ENCODE measurements around the gene ADCY1.
A peak's percentile ranks its signal among the peaks of the same experiment; 100 is the strongest.
"Not testable (repeated sequence)": the region's sequence is repeated elsewhere in the genome, so short reads cannot be mapped to it uniquely, and the experiment has no call there.

The ADCY1 gene

DNA sequence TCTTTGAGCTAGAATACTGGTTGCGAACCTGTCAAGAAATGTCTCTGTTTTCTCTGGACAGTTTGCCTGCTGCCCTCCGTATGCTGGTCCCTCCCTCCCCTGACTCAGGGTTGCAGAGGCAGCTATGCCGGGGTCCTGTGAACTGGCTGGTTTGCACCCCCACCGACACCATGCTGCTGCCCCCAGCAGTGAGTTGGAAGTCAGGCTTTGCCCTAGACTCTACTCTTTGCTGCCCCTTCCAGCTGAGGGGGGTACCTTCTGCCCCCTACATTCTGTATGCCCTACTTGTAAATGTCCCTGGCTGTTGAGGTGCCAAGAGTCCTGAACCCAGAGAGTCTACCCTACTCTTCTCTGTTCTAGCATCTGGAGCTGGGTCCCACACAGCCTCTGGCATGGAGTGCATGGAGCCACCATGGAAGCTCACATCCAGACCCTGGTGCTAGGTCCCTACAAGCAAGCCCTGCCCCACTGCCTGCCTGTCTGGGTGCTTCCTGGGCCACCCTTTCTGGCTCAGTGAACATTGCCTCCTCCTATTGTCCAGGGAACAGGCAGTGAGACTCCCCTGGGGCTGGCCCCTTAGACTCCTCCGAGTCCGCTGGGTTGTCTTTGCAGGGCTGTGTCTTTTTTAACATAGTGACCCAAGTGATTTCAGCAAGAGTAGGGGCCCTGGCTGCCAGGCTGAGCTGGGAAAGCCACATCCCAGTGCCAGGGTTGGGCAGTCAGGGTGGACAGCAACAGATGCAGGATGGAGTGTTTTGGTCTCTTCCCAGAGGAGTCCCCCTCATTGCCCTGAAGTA, 138.9 kb downstream of the ADCY1 start:
- no peak for DNase-seq (ENCODE audit: low spot score)

DNA sequence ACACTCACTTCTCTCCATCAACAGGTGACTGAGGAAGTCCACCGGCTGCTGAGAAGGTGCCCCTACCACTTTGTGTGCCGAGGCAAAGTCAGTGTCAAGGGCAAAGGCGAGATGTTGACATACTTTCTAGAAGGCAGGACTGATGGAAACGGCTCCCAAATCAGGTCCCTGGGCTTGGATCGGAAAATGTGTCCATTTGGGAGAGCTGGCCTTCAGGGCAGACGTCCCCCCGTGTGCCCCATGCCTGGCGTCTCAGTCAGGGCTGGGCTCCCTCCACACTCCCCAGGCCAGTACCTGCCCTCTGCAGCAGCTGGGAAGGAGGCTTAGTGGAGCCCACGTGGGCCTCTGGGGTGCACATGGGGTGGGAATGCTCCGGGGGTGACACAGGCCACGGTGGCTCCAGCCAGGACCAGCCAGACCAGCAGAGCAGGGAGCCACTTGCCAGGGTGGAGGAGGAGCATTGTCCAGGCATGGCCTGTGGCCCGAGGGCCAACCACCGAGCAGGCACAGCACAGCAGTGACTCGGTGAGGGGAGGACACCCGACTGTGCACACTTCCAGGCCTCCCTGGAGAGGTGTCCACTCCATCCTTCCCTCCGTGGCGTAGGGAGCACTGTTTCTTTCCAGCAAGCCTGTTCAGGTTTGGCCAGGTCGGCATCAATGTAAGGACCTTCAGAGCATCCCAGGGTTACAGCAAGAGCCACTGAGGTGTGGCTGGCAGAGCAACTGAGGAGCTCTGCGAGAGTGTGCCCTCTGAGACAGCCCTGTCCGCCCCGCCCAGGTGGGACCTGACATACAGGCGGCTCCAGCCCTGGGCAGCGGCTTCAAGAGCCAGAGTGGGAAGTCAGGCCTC, 139.7 kb downstream of the ADCY1 start:
- DNase-seq (ENCODE audit: low spot score): no peak

DNA sequence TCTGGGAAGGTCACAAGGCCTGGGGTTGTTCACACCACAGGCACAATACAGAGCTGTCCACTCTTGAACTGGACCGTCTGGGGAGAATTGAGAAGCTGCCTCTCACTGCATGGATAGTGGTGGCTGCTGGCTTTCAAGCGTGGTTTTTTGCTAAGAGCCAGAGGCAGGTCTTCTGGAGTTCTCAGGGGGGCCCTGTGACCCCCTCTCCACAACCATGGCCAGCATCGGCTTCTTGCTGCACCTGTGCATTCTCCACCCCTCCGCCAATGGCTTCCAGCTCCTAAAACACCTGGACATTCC, 140.3 kb downstream of the ADCY1 start:
- no peak for DNase-seq (ENCODE audit: low spot score)

DNA sequence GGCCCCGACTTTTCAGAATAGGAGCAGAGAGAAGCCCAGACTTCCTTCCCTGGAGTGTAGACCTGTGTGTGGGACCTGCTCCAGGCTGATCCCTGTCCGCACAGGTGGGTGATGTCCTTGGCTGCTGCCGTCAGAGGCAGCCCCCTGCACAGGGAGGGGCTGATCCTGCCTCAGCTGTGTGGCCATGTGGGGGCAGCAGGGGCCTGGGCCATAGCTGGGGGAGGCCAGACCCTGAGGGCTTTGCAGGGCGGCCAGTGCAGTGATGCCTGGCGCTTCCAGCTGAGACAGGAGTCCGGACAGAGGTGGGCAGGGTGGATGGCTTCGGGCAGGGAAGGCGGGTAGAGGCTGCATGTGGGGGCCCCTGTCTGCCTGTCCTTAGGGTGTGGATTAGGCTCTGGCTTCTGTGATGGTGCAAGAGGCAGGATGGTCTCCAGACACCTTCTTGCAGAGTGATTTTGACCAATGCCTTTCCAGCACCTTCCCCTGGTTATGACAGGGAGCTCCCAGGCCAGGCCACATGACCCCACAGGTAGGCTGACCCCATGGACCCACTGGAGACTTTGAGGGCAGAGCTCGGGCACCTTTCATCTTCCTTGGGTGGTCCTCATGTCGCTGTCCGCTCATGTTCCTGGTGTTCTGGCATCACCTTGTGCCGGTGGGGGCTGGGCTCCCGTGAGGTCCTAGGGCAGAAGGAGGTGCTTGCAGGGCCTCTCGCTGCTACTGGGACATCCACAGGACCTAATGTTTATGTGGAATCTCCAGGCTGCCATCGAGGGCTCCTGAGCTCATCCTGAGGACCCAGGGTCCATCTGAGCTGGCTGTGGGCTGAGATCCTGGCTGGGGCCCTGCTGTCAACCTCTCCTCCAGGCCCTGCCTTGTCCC, 141.5 kb downstream of the ADCY1 start:
- no peak for DNase-seq (ENCODE audit: low spot score)

DNA sequence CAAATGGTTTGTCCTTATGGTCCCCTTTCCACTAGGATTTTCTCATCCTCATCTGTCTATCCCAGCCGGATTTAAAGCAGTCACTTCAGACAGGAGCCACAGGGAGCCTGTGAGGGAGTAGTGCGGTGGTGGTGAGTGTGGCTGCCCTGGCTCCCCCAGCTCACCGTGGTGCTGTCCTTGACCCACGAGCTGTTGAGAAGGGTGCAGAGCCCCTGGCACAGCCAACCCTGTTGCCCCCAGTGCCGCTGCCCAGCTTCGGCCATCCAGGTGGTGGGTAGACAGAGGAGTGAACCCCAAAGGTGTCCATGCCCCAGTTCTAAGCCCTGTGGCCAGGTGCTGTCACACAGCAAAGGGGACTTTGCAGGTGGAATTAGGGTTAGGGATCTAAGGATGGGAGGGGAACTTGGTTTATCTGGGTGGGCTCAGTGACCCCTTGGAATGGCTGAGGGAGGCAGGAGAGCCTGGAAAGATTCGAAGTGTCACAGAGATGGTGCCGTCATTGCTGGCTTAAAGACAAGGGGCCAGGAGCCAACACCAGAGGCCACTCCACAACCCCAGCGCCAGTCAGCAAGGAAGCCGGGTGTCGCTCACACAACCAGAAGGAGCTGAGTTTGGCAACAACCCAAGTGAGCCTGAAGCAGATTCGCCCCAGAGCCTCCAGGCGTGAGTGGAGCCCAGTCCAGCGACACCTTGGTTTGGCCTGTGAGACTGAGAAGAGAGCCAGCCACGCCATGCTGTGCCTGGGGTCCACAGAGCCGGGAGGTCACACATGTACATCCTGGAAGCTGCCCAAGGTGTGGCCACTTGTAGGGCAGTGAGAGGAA, 142.4 kb downstream of the ADCY1 start:
- peak; percentile 31 for DNase-seq (ENCODE audit: low spot score)

DNA sequence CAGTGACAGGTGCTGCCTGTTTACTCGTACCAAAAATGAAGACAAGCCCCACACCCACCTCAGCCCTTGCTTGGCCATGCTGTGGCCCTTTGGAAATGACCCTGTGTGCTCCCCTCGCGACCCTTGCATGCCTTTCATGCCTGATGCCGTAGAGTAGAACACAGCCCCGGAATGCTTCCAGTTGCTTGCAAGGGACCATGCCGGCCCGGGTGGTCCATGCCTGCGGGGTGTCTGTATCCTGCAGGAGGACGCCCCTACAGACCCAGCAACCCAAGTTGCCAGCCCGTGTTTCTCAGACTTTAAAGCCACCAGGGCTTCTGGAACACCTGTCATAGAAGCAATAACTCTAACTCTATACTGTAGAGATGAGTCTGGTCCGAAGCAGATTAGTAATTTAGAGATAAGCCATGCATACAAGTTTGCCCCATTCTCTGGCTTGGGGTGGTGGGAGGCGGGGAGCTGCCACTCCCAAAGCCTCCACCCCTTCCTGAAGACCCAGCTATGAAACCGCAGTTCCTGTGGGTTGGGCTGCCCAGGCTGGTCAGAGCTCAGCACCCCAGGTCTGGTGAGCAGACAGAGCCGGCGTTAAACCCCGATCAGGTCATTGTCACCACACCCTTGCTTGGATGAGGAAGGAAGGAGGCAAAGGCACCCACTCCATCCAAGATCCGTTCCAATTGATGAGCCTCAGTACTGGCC, 143.5 kb downstream of the ADCY1 start:
- DNase-seq (ENCODE audit: low spot score): no peak

DNA sequence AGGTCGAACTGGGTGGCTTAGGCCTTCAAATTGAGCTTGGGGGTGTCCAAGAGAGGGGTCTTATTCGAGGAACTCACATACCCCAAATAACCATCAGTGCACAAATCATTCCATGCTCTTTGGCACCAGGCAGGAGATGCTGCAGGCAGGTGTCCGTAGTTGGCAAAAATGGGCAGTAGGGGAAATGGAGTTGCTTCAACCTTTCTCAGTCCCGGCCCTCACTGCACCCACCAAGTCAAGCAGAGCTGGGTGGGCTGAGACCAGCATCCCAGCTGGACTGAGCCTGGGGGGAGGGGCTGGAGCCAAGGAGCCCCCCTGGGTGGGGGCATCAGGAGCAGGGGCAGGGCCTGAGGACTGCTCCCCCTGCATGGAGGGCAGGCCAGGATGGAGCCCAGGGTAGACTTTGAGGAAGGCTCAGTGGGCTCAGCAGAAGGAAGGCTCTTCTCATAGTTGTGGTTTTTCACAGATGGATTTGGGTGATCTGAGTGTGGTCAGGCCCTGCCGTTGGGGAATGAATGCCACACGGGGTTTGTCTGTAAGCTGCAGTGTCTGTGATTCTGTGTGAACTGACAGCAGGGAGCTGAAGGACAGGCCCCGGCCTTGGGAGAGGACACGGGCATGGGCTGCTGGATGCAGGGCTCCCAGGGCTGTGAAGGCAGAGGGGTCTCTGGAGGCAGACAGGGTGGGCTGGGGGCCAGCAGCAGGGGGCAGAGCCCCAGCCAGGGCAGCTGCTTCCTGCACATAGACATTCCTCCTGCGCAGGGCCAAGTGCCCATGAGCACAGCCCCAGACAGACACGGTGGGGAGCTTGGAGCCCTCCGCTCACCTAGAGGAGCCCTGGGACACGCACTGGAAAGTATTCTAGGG, 144.5 kb downstream of the ADCY1 start:
- DNase-seq (ENCODE audit: low spot score): peak; percentile 48

DNA sequence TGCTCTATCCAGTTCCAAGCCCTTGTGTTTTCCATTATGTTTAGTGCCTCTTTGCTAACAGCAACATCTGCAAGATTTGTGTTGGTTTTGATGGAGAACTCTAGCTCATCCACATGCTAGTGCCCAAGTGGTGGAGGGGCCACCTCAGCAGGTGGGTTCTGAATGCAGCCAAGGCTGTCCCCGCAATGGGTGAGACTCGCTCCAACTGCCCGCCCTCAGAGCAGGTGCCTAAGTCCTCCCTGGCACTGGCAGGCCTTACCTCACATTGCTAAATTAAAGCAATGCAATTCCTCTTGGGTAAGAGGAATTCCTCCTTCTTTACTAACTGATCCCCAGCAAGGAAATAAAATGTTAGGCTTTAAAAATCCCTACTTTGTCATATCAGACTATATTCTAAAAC, 146.8 kb downstream of the ADCY1 start:
- no peak for DNase-seq (ENCODE audit: low spot score)

DNA sequence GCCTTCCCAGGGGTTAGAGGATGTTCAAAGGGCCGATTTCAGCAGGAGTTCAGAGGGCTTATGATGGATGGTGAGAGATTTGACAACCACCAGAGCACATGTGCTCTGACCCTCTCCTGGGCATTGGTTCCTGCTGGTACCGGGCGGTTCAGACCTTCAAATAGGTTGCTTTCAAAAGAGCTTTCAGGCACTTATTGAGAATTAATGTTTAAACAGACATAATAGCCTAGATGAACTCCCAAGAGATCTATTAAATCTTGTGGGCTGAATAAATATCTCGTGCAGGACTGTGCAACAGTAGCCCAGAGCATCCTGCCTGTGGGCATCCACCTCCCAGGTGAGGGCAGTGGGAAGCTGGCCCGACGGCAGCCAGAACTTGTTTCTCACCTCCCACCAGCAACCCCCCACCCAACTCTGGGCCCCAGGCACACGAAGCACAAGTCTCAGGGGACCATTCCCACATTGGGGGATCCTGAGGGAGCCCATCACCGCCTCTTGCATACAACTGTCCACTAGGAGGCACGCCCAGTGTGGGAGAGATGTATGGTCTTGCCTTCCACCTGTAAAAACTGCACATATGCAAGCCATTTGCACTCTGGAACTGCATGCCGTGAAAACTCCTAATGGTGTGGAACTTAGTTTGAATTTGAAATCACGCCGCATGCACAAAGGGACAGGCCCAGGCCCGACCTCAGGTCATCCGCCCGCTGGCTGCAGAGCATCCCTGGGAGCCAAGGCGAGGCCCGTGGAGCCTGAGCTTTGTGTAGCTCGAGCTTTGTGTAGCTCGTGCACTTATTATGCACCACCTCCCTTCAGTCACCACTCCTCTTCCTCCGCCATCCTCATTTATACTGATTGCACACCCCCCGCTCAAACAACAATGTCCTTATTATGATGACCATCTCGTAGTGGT, 147.8 kb downstream of the ADCY1 start:
- no peak for DNase-seq (ENCODE audit: low spot score)

DNA sequence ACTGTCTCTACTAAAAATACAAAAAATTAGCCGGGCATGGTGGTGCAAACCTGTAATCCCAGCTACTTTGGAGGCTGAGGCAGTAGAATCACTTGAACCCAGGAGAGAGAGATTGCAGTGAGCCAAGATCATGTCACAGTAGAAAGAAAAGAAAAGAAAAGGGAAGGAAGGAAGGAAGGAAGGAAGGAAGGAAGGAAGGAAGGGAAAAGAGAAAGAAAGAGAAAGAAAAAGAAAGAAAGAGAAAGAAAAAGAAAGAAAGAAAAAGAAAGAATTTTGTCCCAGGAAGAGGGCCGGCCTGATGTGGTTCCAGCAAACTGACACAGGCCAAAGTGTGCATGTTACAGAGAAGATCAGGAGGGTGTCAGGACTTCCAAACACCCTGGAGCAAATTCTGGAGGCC, 151.1 kb downstream of the ADCY1 start:
- not testable (repeated sequence) for DNase-seq (ENCODE audit: low spot score)

DNA sequence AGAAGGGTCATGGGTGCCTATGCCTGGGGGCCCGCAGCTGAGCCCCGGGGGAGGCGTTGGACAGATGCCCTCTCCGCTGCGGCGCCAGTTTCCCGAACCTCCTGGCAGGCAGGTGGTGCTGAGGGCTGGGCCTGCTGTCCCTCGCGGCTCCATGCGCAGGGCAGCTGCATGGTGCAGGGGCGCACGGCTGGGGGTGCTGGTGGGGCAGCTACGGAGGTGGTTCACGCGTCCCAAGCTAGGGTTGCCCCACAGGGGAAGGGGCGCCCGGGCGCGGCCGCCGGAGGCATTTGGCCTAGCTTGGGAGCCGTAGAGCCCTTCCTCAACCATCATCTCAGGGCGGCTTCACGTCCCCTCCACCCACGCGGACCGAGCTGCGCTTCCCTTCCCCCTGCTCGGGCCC, 152.7 kb downstream of the ADCY1 start:
- no peak for DNase-seq (ENCODE audit: low spot score)

DNA sequence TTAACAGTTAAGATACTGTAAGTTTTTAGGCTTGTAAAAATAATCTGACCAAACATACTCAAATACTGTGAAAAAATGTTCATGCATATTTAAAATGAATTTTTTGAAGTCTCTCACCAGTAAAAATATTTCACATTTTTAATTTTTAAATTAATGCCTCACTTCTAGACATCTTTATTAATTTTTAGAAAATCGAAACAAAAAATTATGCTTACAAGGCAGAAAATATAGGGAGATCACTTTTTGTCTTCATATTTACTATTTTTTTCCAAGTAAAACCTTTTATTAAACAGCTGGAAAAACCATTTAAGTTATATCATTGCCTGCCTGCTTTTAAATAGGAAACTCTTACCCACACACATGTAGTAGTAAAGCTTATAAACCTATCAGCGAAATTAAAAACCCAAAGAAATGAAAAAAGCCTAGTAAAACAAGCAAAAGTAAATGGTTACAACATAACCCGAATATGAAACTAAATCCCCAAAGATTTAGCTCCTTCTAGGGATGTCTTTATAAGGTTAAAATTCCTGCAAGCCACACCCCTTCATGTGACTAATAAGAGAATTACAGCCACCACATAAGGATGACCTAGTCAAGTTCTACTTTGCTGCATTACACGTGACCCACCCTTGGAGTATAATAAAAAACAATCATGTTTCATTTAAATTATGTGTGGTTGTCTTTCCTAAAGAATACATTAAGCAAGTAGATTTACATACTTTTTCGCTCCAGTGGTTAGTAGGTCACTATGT, 157.7 kb downstream of the ADCY1 start:
- DNase-seq (ENCODE audit: low spot score): peak; percentile 45

DNA sequence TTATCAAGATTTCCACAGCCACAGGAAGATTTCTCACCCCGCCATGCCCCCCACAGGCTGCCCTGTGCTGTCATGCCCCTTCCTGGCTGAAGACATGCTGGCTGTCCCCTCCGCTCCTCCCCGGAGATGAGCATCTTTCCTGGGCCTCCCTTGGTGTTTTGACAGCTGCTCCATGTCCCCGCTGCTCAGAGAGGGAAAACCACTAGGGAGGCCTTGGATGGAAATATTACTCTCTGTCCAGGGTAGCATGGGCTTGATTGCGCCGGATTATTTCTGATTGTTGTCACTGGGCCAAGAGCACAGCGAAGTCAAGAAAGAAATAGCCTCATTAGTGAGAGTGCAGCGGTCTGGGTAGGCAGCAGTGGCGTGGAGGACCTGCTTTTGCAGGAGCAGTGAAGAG, 164.8 kb downstream of the ADCY1 start:
- DNase-seq (ENCODE audit: low spot score): not testable (repeated sequence)

DNA sequence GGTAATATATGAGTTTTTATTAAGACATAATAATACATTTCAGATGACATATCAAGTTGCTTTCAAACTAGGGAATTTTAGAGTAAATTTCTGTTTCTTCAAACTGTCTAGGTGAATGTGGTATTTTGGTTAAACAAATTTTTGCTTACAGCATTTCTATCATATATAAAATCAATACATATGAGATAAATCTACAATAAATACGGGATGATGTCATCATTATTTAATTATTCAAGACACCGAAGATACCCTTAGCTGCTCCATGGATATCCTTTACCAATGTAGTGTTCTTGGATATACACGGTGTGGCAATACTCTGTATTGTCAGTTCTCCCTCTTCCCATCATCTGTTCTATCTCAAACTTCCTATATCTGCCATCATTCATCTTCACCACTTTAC, 166.4 kb downstream of the ADCY1 start:
- not testable (repeated sequence) for DNase-seq (ENCODE audit: low spot score)

DNA sequence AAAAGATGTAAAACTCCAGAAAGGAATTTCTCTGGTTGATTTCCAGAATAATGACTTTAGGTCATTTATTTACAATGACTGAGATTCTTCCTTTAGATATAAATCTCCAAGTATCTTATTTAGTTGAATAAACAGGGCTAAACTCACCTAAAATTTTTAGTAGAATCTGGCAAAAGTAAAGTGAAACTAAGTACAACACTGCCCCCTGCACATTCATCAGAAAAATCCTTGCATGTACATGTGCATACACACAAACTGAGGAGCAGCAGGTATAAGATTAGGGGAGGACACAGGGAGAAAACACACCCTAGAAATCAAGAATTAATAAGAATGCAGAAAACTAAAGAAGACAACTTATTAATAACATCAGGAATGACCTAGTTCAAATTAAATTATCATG, 174.8 kb downstream of the ADCY1 start:
- DNase-seq (ENCODE audit: low spot score): not testable (repeated sequence)

DNA sequence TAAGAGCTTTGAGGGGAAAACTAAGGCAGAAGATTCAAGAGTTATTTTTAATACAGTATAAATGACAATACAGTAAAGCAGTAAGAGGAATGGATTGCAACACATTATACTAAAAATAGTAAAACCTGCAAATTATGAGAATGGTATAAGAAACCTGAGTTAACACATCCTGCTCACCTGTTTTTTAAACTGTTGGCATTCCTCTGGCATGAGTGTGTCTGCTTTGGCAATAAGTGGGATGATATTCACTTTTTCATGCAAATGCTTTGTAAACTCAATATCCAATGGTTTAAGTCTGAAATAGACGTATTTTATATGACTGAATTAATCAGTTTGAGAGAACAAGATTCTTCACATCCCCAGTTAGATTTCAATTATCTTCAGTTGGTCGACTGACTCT, 177.2 kb downstream of the ADCY1 start:
- not testable (repeated sequence) for DNase-seq (ENCODE audit: low spot score)

DNA sequence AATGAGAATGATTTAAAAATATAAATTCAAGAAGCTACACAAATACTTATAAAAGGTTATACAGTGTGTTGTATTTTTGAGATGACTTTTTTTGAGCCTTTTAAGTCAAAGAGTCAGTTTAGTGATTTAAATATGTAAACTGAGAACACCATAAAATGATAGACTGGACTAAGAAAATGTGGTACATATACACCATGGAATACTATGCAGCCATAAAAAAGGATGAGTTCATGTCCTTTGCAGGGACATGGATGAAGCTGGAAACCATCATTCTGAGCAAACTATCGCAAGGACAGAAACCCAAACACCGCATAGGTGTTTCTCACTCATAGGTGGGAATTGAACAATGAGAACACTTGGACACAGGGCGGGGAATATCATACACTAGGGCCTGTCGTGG, 182.2 kb downstream of the ADCY1 start:
- not testable (repeated sequence) for DNase-seq (ENCODE audit: low spot score)

DNA sequence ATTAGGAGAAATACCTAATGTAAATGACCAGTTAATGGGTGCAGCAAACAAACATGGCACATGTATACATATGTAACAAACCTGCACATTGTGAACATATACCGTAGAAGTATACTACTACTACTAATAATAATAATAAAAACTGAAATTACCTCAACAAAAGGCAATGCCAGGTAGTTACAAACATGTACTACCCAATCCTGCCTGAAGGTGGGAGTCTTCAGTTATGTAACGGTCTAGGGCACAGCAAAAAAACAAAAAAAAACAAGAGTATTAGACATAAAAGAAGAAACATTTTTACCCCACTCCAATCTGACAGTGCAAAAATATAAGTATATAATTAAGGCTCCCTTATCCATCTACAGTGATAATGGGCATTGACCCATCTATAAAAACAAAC, 182.6 kb downstream of the ADCY1 start:
- DNase-seq (ENCODE audit: low spot score): not testable (repeated sequence)

All from AG20443 (cell line).